NCI-H1048 (cell line): ENCODE data around the gene CPNE4.

Experiments used
- DNase-seq: peaks from one replicate; lab custom pipeline; 2025; lab: John Stamatoyannopoulos, UW

The CPNE4 gene

DNA sequence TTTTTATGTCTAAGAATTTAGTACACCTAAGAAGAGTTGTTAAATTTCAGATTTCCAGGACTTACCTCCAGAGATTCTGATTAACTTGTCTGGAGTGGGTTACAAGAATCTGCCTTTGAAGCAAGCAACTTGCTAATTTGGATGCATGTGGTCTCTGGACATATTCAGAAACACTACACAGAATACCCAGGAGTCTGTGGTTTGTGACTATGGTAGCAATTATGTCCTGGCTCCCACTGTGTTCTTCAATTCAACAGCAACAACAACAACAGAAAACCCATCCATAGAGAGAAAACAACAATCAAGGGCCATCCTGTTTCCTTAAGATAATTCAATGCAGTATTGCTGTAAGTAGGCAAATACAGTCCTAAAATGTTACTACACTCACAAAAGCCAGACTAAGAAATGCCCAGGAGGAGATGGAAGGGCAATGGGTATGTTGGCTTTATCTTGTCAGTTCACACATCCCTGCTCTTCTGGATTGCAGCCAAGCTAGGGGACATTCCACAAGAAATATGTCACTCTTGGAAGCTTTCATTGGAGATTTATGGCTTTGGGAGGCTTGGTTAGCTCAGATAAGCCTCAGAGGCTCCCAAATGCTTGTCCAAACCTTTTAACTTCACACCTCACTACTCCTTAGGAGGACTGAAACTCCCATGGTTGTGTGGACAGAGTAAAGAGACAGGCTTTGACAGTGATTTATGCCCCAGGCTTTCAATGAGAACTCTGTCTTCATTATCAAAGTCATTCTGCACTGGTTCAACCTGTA, 432.6 kb downstream of the CPNE4 start:
- no peak for DNase-seq

DNA sequence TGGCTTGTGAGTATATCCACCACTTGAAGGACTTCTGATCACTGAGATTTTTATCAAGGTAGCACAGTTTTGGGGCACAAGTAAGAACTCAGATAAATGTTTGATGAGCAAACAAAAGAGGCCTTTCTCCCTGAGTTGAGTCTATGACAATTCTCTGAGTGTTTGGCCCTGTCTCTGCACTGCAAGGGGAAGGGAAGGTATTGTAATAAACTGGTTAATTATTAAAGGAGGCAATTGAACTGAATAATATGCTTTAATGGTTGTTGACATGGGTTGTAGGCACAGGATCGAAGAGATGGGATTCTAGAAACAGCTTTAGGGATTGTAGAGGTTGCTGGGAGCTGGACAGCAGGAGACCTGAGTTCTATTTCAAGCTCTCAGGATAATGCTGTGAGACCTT, 437.0 kb downstream of the CPNE4 start:
- no peak for DNase-seq

DNA sequence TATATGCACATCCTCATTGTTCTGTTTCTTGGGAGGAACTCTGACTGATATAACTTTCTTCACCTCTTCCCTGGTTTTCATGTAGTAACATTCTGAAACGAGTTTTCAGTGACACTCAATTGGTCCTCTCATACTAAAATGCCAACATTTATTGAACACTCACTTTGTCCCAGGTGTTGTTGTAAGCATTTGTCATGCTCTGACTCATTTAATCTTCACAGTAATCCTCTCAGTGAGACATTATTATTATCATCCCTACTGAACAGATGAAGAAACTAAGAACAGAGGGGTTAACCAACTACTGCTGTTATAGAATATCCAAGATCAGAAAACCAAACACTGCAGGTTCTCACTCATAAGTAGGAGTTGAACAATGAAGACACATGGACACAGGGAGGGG, 437.9 kb downstream of the CPNE4 start:
- no peak for DNase-seq

DNA sequence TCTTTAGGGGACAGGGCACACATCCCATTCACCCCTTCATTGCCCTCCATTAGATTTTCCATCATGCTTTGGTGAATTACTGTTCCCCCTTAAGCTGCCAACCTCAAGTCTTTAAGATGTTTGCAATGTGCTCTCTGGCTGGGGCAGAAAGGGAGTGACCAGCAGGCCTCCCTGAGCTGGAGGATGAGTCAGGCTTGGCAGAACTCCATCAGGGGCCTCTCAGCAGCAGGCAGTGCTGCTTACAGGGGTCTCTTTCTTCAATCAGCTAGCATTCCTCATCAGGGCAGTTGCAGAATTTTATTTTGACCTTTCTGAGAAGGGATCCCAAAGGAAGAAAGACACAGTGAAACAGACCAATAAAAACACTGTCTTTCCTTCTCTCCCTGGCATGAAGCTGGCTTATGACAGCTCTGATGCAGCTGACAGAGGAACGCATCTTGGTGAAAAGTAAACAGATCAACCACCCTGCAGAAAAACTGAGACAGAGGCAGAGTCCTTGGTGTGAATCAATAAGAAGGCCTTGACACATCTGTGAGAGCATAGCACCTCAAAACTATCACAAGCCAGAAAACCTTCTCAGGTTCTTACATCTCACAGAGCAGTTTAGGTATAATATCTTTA, 443.3 kb downstream of the CPNE4 start:
- DNase-seq = no peak

DNA sequence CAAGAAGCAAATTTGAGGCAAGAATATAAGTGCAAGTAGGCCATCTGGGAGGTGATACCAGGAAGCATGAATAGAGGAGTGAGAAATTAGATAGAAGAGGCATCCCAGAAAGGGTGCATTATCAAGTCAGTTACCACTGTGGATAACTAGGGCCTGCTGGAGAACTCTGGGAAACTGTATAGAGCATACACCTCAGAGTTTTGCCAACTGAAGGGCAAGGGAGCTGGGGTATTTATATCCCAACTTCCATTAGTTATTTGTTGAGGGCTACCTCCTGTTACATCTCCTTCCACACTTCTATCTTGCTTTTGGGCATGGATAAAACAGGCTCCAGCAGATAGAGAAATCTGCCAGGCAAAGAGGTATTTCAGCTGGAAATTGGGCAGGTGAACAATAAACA, 448.5 kb downstream of the CPNE4 start:
- no peak for DNase-seq

DNA sequence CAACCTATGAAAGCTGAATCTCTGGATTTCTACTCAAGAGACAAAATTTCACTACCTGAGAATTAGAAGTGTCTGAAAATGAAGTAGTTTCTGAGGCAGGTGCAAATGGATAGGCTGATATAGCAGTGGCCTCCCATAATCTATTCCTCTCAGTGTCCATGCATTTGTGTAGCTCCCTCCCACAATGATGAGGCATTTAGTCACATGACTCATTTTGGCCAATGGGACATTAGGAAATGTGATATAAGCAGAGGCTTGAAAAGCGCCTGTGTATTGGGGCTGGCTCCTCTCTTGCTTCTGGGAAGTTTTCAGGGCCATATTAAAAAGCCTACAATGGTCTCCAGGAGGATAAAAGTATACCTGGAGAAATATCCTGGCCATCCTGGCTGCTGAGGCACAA, 452.4 kb downstream of the CPNE4 start:
- DNase-seq = no peak

DNA sequence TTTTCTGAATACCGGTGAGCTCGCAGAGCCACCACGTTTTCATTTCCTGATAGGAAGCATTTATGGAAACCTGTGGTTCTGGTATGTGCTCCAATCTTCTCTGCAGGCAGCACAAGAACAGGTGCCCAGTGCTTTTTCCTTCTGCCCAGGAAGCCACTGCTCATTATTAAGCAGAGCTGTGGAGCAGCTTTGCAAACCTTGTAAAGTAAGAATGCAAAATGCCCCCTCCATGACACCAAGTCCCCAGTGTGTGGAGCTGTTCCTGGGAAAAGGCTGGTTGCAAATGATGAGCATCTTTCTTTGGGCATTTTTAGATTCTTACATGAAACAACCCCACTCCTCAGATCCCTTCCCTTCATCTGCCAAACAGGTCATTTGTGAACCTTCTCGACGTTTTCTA, 466.4 kb downstream of the CPNE4 start:
- DNase-seq = no peak

DNA sequence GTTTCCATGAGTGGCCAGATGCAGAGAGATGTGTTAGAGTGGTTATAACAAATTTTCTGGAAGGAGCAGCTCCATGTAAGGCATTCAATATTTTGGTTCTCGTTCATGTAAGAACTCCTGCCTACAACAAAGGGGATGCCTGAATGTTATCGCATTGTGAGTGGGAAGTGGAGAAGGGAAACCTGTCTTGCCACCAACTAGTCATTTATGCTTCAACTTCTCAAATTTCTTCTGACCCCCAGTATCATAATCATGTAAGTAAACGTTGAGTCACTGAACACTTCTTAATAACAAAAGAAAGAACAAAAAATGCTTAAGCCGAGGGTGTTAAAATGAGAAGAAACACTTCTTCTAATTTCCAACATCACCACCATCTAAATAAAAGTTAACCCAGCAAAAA, 470.0 kb downstream of the CPNE4 start:
- DNase-seq = no peak

DNA sequence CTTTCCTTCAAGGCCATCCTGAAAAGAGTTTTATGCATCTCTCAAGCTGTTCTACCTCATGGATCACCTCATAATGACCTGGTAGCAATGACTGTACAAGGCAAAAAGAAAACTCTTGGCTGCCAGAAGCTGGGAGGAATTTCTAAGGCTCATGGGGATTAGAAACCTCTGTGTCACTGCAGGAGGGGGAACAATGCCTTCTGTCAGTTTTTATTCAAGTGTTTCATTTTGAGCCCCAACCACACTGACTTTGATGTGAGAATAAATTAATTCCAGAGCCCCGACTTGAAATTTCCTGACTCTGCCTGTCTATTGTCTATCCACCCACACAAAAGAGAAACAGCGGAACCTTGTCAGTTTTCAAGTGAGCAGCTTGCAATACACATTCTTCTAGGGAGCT, 473.3 kb downstream of the CPNE4 start:
- DNase-seq = no peak

DNA sequence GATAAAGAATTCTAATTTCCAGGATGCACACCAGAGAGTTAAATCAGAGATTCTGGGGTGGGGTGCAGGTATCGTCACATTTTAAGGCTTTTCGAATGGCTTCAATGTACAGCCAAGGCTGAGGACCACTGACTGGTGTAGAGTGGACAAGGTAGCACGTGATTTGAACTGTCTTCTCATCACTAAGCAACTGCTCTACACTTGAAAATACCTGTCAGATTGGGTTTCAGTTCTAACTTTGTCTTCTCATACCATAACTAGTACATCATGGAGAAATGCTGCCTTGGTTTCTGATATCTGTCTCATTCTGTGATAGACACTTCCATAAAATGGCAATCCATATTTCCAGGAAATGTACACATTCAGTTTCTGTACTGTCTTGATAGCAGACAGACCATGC, 474.0 kb downstream of the CPNE4 start:
- DNase-seq = no peak

DNA sequence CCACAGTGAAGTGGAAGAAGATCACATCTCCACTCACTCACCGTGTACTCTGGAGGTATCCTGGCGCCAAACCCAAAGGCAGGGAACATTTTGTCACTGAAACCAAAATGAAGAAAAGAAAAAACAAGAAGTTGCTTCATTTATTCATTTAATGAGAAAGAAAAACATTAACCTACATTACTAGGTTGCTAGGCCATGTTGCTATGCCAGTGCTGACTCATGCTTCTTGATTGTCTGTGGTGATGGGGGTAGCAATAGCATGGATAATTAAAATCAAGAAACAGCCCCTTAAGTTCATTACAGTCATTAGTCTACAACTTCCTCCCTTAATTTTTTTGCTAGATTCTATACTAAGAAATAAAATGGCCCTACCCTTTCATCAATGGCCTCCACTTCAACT, 479.4 kb downstream of the CPNE4 start:
- DNase-seq = no peak

DNA sequence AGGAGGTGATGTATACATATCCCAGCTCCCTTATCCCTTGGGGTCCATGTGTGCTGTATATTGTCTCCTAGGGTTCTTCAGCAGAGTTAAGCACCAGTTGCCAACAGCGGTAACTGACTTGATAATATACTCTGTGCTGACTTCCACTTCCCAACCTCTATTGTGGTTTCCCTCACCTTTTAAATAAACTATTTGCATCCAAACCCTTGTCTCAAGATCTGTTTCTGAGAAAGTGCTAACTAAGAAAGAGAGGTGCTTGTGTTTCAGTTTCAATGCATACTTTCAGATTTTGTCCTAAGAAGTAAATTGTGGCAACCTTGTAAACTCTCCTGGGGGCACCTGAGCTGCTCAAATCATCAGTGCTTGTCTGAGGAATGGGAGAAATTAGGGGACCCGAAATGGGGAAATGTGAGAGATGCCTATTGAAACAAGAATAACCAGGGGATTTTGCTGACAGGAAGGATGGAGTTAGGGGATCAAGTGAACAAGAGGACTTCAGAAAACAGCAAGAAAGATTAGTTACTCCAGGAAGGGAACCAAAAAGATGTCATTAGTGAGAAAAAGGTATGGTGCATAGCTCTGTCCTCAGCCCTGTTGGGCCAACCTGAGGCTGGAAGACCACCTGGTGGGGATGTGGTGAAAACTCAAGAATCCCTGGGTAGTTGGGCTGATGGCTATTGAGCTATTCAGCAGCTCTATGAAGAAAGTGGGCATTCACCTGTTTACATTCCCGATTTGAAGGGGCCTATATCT, 481.1 kb downstream of the CPNE4 start:
- no peak for DNase-seq

DNA sequence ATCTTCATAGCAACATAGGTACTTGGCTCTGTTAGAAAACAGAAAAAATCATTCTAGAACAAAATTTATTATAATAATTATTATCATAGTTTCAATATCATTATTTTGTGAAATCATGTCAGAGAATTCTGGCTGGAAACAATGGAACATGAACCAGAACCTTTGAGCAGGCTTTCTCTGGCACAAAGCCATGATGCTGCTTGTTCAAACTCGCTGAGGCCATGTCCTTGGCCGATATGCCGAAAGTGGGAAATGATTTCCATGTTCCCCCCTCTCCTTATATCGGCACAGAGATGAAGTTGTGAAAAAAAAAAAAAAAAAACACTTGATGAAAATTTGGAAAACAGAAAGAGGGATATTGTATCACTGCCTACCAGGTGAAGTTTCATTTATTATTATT, 483.1 kb downstream of the CPNE4 start:
- DNase-seq = no peak

DNA sequence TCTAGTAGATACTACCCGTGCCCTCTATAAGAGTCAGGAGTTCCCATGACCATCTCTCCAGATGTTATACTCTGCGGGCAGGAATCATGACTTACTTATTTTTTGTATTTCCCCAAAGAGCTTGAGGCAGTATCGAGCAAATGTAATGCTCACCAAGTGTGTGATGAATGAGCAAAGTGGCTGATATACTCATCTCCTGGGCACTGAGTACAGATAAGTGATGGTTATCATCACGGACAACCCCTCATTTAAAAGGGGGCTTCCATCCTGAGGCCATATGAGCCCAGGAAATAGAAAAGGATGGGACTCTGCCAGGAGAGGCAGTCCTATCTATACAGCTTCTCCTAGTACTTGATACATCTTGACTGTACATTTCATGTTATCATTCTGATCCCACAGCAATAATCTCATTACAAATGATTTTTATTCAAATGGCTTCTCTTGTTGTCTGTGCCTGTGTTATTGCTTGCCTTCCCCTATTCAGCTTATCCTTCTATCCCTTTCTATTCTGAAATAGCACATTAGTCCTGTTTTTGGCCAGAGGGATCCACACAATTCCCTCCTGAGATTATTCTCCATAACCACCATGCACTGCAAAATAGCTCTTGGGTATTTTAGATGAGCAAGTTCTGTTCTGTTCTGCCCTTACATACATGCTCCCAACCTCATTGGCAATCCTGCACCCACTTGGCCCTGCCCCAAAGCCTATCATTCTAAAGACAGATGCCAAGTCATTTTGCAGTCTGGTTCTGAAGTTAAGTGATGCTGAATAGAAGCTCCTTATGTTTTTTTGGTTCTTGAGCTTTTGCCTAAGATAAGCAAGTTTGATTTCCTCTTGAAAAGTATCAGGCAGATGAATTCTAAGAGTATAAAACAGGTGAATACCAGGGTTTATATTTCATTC, 484.0 kb downstream of the CPNE4 start:
- no peak for DNase-seq

DNA sequence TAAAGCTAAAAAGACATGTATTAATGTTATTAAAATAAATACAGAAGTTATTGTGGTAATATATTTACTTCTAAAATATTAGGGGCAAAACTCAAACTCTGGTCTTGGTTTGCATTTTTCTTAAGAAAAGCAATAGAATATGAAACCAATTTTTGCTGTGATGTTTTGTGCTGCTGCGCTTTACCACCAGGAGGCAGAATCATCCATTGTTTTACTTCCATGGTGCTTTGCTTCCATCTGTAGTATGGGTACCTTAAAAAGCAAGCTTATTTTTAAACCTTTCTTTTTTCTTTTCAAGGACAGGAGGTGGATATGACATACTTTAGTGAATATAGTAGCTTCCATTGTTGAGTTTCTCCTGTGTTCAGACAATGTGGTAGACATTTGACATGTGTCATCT, 485.5 kb downstream of the CPNE4 start:
- no peak for DNase-seq

DNA sequence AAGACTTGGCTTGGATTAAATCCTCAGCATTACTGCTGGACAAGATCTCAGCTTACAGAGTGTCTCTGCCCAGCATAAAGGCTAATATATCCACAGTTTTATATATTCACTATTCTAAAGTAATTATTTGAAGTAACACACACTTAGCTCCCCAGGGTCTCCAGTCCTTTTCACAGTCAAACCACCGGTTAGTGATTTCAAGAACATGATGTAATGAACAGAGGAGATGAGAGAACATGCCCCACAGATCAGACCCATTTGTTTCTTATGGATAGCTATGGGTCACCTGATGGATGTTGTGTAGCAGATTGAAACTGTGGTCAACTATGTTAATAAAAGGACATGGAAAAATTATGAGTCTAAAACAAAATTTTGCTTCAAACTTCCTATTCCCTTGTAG, 487.2 kb downstream of the CPNE4 start:
- DNase-seq = no peak

DNA sequence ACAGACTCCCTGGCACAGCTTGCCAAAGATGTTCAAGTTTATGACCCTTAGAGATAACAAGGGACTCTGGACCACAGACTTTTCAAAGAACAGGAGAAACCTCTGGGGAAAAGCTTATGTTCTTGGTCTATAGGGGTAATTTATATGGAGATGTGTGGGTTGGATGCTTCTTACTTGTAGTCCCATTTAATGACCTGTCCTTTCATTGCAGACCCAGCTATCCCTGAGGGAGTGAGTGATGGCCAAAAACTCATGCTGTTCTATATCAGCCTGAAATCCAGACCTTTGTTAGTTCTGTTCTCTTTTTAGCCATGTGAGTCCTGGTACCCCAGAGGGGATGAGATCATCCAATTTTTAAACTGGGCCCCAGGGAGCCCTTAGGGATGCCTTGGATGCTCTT, 488.4 kb downstream of the CPNE4 start:
- DNase-seq = no peak

DNA sequence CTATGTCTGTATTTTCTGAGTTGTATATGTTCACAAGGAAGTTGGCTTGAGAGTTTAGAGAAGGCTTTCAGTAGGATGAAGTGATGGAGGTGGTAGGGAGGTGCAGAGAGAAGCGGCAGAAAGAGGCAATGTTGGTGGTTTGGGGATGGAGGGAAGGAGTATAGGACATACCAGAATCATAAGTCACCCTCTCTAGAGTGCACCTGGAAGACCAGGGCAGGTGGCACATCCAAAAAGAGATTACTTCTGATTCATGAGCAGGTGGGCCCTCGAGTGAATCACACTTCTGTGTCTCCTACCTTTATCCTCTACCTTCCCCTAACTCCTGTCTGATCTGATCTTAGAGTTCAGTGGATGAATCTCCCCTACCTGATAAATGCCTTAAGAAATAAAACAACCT, 490.3 kb downstream of the CPNE4 start:
- no peak for DNase-seq

DNA sequence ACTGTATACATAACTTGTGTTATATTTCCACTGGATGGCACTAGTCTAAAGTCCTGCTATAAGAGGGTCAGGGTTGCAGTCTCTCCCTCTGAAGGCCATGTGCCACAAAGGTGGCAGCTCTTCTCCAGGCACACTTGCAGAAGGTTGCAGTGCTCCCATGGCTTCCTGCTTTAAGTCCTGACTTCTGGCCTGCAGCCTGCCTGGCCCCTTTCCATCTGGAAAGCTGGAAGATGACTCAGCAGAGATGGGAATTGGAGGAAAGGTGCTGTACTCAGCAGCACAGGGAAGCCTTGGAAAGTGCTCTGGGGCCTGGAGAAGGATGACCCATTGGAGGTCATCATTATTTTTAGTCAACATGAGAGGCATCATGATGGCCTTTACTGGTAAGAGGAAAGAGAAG, 491.1 kb downstream of the CPNE4 start:
- no peak for DNase-seq

DNA sequence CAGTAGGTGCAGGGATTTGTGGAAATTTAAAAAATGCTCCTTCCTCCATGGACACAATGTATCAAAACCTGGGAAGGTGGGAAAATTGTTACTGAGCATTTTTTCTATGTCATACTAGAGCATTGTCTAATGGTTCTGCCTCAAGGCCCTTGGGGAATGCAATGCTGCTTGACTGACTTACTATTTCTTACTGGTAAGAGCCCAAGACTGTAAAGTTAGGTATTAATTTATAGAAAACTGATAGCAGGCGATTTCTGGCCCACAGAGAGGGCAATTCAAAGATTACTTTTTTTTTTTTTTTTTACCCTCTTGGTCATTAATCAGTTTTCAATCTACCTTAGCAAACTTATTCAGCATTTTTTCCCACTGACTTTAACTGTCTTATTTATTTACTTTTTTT, 493.5 kb downstream of the CPNE4 start:
- no peak for DNase-seq

DNA sequence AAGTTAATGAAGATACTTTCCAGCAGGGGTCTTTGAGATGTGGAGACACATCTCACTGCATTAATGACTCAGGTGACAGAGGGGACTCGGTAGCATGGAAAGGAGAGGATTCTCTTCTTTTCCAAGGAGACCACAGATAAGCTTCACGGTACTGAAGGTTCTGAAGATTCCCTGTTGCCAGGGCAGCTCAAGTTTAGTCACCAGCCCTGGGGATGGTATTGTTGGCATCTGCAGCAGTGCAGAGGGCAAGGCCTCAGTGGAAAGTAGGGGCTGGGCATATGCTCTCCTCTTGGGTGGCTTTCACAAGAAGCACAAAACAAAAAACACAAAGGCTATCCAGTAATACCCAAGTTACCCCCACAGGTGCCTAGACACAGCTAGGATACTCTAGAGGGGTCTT, 494.0 kb downstream of the CPNE4 start:
- DNase-seq = no peak

DNA sequence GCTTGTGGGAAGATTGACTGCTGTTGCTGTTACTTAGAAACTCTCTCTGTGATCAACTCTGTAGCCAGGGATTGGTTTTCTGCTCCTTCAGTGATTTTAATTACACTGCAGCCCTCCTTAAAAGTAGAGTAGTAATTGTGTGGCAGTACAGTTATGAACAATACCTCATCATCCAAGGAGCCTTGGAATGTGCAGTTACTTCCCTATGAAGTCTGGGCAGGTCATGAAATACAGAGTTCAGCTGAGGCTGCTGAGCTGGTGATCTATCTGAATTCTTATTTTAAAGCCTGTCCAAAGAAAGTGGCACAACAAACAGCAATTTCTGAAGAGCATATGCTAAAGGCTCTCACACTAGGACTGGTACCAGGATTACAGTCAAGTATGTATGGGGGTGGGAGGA, 494.7 kb downstream of the CPNE4 start:
- DNase-seq = no peak
